Mucosa of gallbladder (tissue), 1 donor: Measurements from ENCODE around the gene FUT6. TPM values are rescaled to one million over a fixed set of nuclear protein-coding genes. Genes with fewer than 3 reads are reported as not detected.
"Not testable (repeated sequence)": the region's sequence is repeated elsewhere in the genome, so short reads cannot be mapped to it uniquely, and the experiment has no call there.

ENCODE experiments used
- DNase-seq: peaks from one replicate; pipeline ENCODE4 v3.0.0-alpha.2; 2020; ENCODE audit warnings: low spot score
- total RNA-seq: library from RNA; stranded (reverse); gene quantifications from one replicate; pipeline ENCODE4 v1.2.1, GENCODE V29; 2021
- donor health status: DM: no; HTN: no; CAD: no.

Gene FUT6
- 81.2 TPM for total RNA-seq

- DNase-seq: no peak
These were observed at the start of gene FUT6 for GRCh38 chr19:5839065-5840017. Gene FUT6, minus strand, starts transcription at chr19:5839702. Its CDS starts 7,135 bp downstream, at chr19:5832567.

DNA sequence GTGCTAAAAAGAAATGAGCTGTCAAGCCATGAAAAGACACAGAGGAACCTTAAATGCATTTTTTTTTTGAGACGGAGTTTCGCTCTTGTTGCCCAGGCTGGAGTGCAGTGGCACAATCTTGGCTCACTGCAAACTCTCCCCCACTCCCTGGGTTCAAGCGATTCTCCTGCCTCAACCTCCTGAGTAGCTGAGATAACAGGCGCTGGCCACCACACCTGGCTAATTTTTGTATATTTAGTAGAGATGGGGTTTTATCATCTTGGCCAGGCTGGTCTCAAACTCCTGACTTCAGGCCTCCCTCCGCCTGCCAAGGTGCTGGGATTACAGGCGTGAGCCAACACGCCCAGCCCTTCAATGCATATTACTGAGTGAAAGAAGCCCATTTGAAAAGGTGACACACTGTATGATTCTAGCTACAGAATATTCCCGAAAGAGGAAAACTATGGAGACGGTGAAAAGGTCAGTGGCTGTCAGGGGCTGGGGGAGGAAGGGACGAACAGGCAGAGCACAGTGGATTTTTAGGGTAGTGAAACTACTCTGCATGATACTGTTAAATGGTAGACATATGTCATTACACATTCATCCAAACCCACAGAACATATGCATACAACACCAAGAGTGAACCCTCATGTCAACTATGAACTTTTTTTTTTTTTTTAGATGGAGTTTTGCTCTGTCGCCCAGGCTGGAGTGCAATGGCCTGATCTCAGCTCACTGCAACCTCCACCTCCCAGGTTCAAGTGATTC is 44.7 kb upstream of the FUT6 start:
- not testable (repeated sequence) for DNase-seq

DNA sequence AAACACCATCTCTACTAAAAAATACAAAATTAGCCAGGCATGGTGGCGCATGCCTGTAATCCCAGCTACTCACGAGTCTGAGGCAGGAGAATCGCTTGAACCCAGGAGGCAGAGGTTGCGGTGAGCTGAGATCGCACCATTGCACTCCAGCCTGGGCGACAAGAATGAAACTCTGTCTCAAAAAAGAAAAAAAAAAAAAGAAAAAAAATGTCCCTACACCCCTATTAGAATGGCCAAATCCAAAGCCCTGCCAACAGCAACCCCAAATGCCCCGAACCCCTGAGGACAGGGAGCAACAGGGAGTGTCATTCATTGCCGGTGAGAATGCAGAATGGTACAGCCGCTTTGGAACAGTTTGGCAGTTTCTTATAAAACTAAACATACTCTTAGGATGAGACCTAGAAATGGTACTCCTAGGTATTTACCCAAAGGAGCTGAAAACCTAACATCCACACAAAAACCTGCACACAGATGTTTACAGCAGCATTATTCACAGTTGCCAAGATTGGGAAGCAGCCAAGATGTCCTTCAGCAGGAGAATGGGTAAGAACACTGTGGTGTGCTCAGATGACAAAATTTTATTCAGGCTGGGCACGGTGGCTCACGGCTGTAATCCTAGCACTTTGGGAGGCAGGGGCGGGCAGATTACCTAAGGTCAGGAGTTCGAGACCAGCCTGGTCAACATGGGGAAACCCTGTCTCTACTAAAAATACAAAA is 43.8 kb upstream of the FUT6 start:
- not testable (repeated sequence) for DNase-seq

GRCh38 chr19:5882421-5882968 is 43.0 kb upstream of the FUT6 start:
- DNase-seq: no peak

- DNase-seq: no peak
These were observed 42.2 kb upstream of the FUT6 start for GRCh38 chr19:5881543-5882299.

- peak; percentile 73 for DNase-seq
These were observed 41.1 kb upstream of the FUT6 start for GRCh38 chr19:5880604-5881078.

DNA sequence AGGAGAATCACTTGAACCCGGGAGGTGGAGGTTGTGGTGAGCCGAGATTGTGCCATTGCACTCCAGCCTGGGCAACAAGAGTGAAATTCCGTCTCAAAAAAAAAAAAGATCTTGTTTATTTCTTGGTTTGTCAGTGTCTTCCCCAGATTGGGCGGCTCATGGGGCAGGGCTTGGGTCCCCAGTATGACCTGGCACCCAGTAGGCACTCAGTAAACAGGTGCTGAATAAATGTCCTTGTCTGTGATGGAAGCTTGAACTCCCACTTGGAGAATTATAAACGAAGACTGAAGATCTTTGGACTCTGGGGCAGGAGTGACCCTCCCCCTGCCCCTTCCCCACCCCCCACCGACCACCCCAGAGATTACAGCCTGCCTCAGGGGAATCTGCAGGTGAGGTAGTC is 40.7 kb upstream of the FUT6 start:
- DNase-seq: no peak

DNA sequence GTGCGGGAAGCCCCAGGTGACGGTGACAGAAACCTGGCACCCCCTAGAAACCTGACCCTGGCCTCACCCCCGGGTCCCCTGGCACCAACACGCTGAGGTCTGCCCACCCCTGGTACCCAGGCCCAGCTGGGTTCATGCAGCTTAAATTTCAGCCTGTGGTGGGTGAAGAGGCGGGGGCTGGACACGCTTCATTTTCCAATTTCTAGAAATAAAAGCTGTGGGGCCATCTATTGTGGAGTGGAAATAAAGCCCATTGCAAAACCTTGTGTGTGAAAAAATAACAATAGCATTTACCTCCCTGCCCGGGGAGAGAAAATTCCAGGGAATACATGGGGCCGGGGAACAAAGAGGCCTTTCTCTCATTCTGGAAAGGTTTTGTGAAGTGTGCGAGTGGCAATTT is 38.4 kb upstream of the FUT6 start:
- no peak for DNase-seq

GRCh38 chr19:5877427-5877826 is 37.9 kb upstream of the FUT6 start:
- DNase-seq: no peak

GRCh38 chr19:5874496-5874895 is 35.0 kb upstream of the FUT6 start:
- not testable (repeated sequence) for DNase-seq

GRCh38 chr19:5873617-5874199 is 34.2 kb upstream of the FUT6 start:
- no peak for DNase-seq

- no peak for DNase-seq
These were observed 31.5 kb upstream of the FUT6 start for GRCh38 chr19:5870986-5871394.

- no peak for DNase-seq
These were observed 28.0 kb upstream of the FUT6 start for GRCh38 chr19:5867201-5868136.

- no peak for DNase-seq
These were observed 26.3 kb upstream of the FUT6 start for GRCh38 chr19:5865772-5866171.

DNA sequence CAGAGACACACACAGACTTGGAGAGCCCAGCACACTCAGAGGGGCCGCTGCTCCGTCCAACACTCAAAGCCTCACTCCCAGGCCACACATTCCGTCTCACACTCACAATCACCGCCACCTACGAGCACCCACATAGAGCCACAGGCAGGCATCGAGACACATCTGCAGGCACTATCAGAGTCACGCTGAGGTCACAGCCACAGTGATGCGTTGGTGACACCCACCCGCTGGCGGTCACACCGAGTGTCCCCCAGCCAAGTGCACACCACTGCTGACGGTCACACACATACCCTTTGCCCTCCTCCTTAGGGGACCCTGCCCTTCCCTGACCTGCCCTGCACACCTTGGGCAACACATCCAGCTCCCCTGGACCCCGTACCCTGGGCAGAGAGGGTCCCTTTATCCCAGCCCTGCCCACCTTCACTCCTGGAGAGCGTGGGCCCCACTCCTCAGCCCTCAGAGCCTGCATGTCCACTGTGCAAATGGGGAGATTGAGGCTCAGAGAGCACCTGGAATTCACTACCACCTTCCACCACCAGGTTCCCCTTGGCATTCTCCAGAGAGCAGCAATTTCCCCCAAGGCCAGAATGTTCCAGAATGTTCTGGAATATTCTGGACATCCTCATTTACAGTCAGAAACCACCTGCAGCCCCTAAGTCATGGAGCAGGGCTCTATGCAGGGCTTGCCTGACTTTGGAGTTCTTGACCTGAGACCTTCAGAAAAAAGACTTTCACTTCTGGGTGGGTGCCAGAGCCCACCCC is 25.4 kb upstream of the FUT6 start:
- DNase-seq: no peak

GRCh38 chr19:5864013-5864720 is 24.7 kb upstream of the FUT6 start:
- no peak for DNase-seq

GRCh38 chr19:5863030-5863665 is 23.6 kb upstream of the FUT6 start:
- DNase-seq: no peak
